Measurements from ENCODE around the gene DNAH17. TPM values are rescaled to one million over a fixed set of nuclear protein-coding genes. Genes with fewer than 3 reads are reported as not detected.

DNAH17 gene
- total RNA-seq, 2 donors from 2014 or later, result not detected

GRCh38 chr17:78547035-78547434, 30.2 kb downstream of the DNAH17 start:
- H3K36me3 ChIP-seq (replicated peaks in 1 of 2; ENCODE audit: insufficient read depth in 1 of 2, low read depth in 2 of 2), result no peaks in the 10 kb centered on the region
- no peak overlapping the region for H3K4me3 ChIP-seq
- peaks cover 0 to 7% (median 0%) of the 10 kb centered on the region in 3 donors for H3K9me3 ChIP-seq
- ATAC-seq (no peak), DNase-seq (no peak)
- no peak for TF ChIP-seq POLR2A (IDR thresholded peaks at IDR 0.05)
- H3K27me3 ChIP-seq, result no peaks in the 10 kb centered on the region
- intact Hi-C loops (cut with DNase I), result no loop called here
- H3K4me1 ChIP-seq, result no peaks in the 10 kb centered on the region
- no peak overlapping the region for H3K27ac ChIP-seq
- WGBS, 2 donors, result 52 to 55% methylated on average over 1 of the region's 1 CpG

DNA sequence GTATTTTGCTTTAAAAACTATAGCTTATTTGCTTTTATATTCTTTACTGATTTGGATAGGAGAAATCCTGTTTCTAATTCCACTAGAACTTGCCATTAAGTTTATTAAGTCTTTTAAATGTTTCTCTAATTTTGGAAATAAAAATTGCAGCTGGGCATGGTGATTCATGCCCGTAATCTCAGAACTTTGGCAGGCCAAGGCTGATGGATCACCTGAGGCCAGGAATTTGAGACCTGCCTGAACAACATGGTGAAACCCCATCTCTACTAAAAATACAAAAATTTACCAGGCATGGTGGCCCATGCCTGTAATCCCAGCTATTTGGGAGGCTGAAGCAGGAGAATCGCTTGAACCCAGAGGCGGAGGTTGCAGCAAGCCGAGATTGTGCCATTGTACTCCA, 30.7 kb downstream of the DNAH17 start:
- H3K36me3 ChIP-seq (replicated peaks in 1 of 2; ENCODE audit: insufficient read depth in 1 of 2, low read depth in 2 of 2), result no peaks in the 10 kb centered on the region
- DNase-seq (no peak), ATAC-seq (no peak)
- H3K27me3 ChIP-seq, result no peaks in the 10 kb centered on the region
- H3K9me3 ChIP-seq, result peaks cover 0 to 7% (median 0%) of the 10 kb centered on the region in 3 donors
- no peak overlapping the region for H3K4me3 ChIP-seq
- intact Hi-C loops (cut with DNase I), result no loop called here
- 75 to 89% methylated on average over 4 of the region's 4 CpGs for WGBS, 2 donors
- no peaks in the 10 kb centered on the region for H3K4me1 ChIP-seq
- H3K27ac ChIP-seq, result no peak overlapping the region
- TF ChIP-seq, protein P1, sequence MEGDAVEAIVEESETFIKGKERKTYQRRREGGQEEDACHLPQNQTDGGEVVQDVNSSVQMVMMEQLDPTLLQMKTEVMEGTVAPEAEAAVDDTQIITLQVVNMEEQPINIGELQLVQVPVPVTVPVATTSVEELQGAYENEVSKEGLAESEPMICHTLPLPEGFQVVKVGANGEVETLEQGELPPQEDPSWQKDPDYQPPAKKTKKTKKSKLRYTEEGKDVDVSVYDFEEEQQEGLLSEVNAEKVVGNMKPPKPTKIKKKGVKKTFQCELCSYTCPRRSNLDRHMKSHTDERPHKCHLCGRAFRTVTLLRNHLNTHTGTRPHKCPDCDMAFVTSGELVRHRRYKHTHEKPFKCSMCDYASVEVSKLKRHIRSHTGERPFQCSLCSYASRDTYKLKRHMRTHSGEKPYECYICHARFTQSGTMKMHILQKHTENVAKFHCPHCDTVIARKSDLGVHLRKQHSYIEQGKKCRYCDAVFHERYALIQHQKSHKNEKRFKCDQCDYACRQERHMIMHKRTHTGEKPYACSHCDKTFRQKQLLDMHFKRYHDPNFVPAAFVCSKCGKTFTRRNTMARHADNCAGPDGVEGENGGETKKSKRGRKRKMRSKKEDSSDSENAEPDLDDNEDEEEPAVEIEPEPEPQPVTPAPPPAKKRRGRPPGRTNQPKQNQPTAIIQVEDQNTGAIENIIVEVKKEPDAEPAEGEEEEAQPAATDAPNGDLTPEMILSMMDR (IDR thresholded peaks at IDR 0.05), result no peak
- no peak for TF ChIP-seq POLR2A (IDR thresholded peaks at IDR 0.05)

GRCh38 chr17:78544881-78545755, 32.1 kb downstream of the DNAH17 start:
- 66% methylated on average over 17 of the region's 17 CpGs for WGBS, 2 donors
- DNase-seq, result no peak
- no peak for TF ChIP-seq POLR2A (IDR thresholded peaks at IDR 0.05)
- intact Hi-C loops (cut with DNase I), result no loop called here
- no peak overlapping the region for H3K27ac ChIP-seq
- no peak overlapping the region for H3K4me3 ChIP-seq
- peaks cover 0 to 1% (median 0%) of the 10 kb centered on the region in 3 donors for H3K9me3 ChIP-seq
- no peaks in the 10 kb centered on the region for H3K27me3 ChIP-seq
- H3K36me3 ChIP-seq (replicated peaks in 1 of 2; ENCODE audit: insufficient read depth in 1 of 2, low read depth in 2 of 2), result no peaks in the 10 kb centered on the region
- no peak for ATAC-seq
- H3K4me1 ChIP-seq, result no peaks in the 10 kb centered on the region

DNA sequence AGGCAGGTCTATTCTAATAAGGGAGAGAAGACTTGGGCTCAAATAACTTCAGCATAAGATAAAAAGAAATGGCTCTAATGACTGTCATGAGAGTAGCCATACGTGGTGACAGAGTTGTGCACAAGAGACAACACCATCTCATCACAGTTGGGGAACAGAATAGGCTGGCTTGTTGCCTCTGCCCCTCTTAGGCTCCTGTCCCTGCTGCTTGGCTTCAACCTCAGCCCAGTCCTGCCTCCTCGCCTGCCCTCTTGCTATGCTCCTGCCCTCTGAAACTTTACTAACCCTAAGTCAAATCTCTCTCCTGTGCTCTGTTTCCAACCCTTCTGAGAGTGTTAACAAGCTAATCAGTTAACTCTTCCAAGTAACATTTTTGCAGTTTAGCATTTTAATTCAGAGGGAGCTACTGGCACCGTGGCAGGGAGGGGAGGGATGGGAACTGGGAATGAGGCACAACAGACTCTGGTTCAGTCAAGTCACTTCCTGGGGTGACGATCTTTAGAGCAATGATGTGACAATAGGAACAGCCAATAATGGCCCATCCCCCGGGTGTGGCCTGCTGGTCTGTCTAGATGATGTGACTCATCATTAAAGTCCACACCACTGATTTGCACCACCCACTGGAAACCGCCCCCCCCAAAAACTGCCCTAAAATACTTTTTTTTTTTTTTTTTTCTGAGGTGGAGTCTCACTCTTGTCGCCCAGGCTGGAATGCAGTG, 35.5 kb downstream of the DNAH17 start:
- H3K36me3 ChIP-seq (replicated peaks in 1 of 2; ENCODE audit: insufficient read depth in 1 of 2, low read depth in 2 of 2), result no peaks in the 10 kb centered on the region
- WGBS, 2 donors, result 61 to 70% methylated on average over 6 to 7 of the region's 7 CpGs
- no peak for ATAC-seq
- no peaks in the 10 kb centered on the region for H3K27me3 ChIP-seq
- H3K4me3 ChIP-seq, result no peak overlapping the region
- H3K4me1 ChIP-seq, result no peaks in the 10 kb centered on the region
- intact Hi-C loops (cut with DNase I), result no loop called here
- no peak overlapping the region for H3K27ac ChIP-seq
- H3K9me3 ChIP-seq, result no peaks in the 10 kb centered on the region
- peak in 1 of 4 donors; percentile 35 for DNase-seq
- no peak for TF ChIP-seq POLR2A (IDR thresholded peaks at IDR 0.05)
- TF ChIP-seq, protein P1 (IDR thresholded peaks at IDR 0.05), result no peak

DNA sequence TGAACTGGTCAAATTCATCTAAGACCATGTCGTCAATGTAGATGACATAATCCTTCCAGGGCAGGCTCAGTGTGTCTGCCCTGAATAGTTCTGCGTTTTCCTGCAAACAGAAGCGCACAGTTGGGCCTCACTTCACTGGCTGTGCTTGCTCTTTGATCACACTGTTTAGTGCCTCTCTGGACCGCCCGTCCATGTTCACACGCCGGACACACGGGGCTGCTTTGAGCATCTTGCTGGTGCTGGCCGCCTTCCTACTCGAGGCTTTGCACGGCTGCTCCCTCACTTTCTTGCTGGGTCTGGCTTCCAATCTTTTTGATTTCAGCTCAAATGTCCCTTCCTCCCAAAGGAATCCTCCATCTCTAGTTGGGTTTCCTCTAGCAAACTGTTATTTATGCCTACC, 37.4 kb downstream of the DNAH17 start:
- H3K9me3 ChIP-seq, result no peaks in the 10 kb centered on the region
- H3K27me3 ChIP-seq, result no peaks in the 10 kb centered on the region
- H3K4me1 ChIP-seq, result peaks cover 10% of the 10 kb centered on the region
- no peaks in the 10 kb centered on the region for H3K36me3 ChIP-seq (replicated peaks in 1 of 2; ENCODE audit: insufficient read depth in 1 of 2, low read depth in 2 of 2)
- TF ChIP-seq, protein P1 (IDR thresholded peaks at IDR 0.05), result no peak
- TF ChIP-seq POLR2A (IDR thresholded peaks at IDR 0.05), result no peak
- DNase-seq (no peak), ATAC-seq (no peak)
- H3K4me3 ChIP-seq, result no peak overlapping the region
- intact Hi-C loops (cut with DNase I), result no loop called here
- 84 to 90% methylated on average over 11 of the region's 11 CpGs for WGBS, 2 donors
- no peak overlapping the region for H3K27ac ChIP-seq
